Measurements from ENCODE around the gene CA5A.
"Not testable (repeated sequence)": the region's sequence is repeated elsewhere in the genome, so short reads cannot be mapped to it uniquely, and the experiment has no call there.

DNA sequence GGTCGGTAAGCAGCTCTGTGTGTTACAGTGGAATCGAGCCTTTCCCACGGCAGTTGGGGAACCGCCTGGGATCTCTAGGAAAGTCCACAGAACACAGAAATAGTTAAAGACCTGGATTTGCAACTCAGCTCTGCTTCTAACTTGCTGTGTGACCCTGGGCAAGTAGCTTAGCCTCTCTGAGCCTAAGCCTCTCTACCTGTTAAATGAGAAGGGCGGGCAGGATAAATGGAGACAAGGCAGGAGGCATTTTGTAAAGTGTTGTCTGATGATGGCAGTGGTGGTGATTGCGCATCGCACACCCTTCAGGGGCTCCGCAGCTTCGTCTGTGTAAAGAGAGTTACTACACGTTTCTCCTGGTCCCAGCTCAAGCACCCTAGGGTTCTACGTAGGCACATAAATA lies 28.2 kb downstream of the CA5A start:
- TF ChIP-seq, protein P1, sequence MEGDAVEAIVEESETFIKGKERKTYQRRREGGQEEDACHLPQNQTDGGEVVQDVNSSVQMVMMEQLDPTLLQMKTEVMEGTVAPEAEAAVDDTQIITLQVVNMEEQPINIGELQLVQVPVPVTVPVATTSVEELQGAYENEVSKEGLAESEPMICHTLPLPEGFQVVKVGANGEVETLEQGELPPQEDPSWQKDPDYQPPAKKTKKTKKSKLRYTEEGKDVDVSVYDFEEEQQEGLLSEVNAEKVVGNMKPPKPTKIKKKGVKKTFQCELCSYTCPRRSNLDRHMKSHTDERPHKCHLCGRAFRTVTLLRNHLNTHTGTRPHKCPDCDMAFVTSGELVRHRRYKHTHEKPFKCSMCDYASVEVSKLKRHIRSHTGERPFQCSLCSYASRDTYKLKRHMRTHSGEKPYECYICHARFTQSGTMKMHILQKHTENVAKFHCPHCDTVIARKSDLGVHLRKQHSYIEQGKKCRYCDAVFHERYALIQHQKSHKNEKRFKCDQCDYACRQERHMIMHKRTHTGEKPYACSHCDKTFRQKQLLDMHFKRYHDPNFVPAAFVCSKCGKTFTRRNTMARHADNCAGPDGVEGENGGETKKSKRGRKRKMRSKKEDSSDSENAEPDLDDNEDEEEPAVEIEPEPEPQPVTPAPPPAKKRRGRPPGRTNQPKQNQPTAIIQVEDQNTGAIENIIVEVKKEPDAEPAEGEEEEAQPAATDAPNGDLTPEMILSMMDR (IDR thresholded peaks at IDR 0.05): not testable (repeated sequence)
- not testable (repeated sequence) for TF ChIP-seq POLR2AphosphoS5, EP300 (IDR thresholded peaks at IDR 0.05)

Measured in sigmoid colon (tissue), 4 donors.